T-helper 1 cell treated with Interleukin-12 subunit alpha and Interleukin-12 subunit beta and Interleukin-4 antibody, amounts not matched to agents 30 ng/mL and 1 ng/mL, for 36 hours (primary cell): Measurements from ENCODE around the gene ANXA2. TPM values are rescaled to one million over a fixed set of nuclear protein-coding genes. Genes with fewer than 3 reads are reported as not detected.

Source experiments
- intact Hi-C: fragments of 100-400 bp; cut with micrococcal nuclease; formaldehyde crosslinking; loops from one replicate; pipeline ENCODE4 v1.15.1; 2024
- total RNA-seq: library from RNA; stranded (reverse); gene quantifications from 2 replicates; pipeline ENCODE4 v1.2.3, GENCODE V29; 2022

Gene ANXA2
- total RNA-seq, 1 donor from 2014 or later = 418 TPM

- intact Hi-C loops = no loop called here
Measured at GRCh38 chr15:60315878-60316277, 81.9 kb downstream of the ANXA2 start.

- intact Hi-C loops = no loop called here
Measured at GRCh38 chr15:60313906-60314305, 83.9 kb downstream of the ANXA2 start.

DNA sequence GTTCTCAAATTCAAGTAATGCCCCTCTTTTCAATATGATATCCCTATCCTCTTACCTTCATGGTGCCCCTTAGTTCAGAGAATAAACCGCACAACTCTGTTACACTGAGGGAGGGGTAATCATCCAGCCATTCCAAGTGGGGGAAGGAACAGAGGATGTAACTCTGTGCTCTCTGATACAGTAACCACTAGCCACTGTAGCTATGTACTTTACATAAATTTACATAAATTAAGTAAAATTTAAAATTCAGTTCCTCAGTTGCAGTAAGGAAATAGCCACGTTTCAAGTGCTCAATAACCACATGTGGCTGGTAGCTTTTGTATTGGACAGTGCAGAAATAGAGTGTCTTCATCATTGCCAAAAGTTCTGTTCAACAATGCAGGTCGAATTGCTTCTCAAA, 90.8 kb downstream of the ANXA2 start:
- intact Hi-C loops = no loop called here

GRCh38 chr15:60301024-60301423, 96.8 kb downstream of the ANXA2 start:
- intact Hi-C loops = no loop called here

GRCh38 chr15:60299452-60300047, 98.2 kb downstream of the ANXA2 start:
- intact Hi-C loops = no loop called here

Other genes with a start within 250 kb of the ANXA2 start
- 65.8 and 70.7 TPM in 2 replicates for gene ICE2, start 81.2 kb upstream of the ANXA2 start, total RNA-seq